ENCODE results near the gene LGALS3BP.
A peak's percentile ranks its signal among the peaks of the same experiment; 100 is the strongest.

Gene LGALS3BP

DNA sequence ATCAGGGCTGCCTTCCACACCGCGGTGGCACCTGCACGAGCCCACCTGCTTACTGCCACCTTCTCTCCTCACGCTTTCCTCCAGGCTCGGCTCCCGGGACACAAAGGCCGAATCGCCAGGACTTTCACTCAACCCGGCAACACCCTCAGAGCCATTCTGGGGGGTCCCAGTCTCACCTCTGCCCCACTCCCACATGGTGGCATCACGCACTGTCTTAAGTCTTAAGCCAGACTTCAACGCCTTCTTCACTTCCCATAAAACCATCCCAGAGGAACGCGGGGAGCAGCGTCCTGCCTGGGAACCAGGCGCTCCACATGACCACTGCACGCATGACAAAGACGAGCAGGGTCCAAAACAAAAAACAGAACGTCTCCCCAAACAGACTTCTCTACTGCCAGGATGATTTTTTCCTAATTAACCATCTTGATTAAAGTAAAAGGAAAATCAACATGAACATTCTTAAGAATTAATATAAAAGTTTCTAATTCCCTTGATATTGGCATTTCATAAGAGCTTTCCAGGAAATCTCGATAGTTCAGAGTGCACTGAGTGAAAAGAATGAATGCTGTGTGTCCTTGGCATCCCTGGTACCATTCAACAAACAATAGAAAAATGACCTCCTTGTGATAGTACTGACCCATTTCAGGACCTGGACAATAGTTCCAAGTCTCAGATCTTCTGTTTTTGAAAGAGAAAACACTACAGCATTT lies 27.2 kb upstream of the LGALS3BP start:
- no peaks in the 10 kb centered on the region for H3K9me3 Mint-ChIP-seq
- no peak overlapping the region for H3K4me3 Mint-ChIP-seq
- H3K27ac Mint-ChIP-seq = no peak overlapping the region
- H3K36me3 Mint-ChIP-seq (ENCODE audit: low read depth) = peaks cover 50% of the 10 kb centered on the region
- H3K4me1 Mint-ChIP-seq (ENCODE audit: low read depth) = peaks cover 46% of the 10 kb centered on the region
- H3K27me3 Mint-ChIP-seq = no peaks in the 10 kb centered on the region
- intact Hi-C loops (cut with micrococcal nuclease) = no loop called here

DNA sequence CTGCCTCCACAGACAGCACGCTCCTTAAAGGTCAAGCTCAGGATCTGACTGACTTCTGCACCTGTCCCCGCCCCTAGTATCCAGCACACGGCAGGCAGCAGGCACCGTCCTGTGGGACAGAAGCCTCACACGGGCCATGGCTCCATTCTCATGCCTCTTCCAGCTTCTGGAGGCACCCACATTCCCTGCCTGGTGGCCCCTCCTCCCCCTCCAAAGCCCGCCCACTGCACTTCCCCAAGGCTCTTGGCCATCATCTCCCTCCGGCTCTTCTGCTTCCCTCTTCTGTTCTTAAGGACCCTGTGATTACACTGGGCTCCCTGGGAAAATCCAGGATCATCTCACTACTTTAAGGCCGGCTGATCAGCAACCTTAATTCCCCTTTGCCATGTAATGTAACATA lies 26.3 kb upstream of the LGALS3BP start:
- H3K4me1 Mint-ChIP-seq (ENCODE audit: low read depth) = peaks cover 55% of the 10 kb centered on the region
- H3K27ac Mint-ChIP-seq = peak overlapping the region; percentile 34

DNA sequence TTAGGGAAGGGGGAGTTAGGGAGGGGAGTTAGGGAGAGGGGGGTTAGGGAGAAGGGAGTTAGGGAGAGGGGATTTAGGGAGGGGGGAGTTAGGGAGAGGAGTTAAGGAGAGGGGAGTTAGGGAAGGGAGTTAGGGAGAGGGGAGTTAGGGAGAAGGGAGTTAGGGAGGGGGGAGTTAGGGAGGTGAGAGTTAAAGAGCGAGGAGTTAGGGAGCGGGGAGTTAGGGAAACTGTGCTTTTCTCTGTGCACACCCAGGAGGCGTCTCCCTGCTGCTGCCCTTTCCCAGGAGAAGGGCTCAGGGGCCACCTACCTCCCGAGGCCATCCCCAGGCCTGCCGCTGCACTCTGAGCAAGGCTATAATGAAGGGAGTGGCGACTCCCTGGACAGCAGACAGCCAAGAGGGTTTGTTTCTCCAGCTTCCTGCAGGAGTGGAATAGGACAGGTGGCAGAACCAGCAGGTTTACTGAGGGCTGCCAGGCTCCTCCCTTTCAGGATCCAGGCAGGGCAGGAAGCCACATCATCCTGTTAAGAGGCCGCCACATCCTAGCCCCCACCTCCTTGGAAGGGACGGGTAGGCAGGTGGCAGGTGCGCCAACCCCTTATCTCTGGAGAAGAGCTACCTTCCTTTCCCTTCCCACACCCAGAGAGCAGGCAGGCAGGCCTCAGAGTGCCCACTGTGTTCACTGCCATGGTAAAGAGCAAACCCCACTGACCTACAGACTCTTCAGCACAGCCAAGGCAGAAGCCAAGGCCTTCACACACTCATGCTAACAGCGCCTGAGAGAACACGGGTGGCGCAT lies 25.5 kb upstream of the LGALS3BP start:
- Mint-ChIP-seq H3K27me3 (no peaks in the 10 kb centered on the region), H3K36me3 (ENCODE audit: low read depth) (peaks cover 67% of the 10 kb centered on the region), H3K9me3 (no peaks in the 10 kb centered on the region), H3K27ac (no peak overlapping the region), H3K4me1 (ENCODE audit: low read depth) (peaks cover 55% of the 10 kb centered on the region), H3K4me3 (no peak overlapping the region)
- intact Hi-C loops (cut with micrococcal nuclease) = no loop called here

More for the DNA sequence above, 26.3 kb upstream of the LGALS3BP start:
- no peak overlapping the region for H3K4me3 Mint-ChIP-seq
- peaks cover 59% of the 10 kb centered on the region for H3K36me3 Mint-ChIP-seq (ENCODE audit: low read depth)
- H3K9me3 Mint-ChIP-seq = no peaks in the 10 kb centered on the region
- intact Hi-C loops (cut with micrococcal nuclease) = no loop called here
- no peaks in the 10 kb centered on the region for H3K27me3 Mint-ChIP-seq

DNA sequence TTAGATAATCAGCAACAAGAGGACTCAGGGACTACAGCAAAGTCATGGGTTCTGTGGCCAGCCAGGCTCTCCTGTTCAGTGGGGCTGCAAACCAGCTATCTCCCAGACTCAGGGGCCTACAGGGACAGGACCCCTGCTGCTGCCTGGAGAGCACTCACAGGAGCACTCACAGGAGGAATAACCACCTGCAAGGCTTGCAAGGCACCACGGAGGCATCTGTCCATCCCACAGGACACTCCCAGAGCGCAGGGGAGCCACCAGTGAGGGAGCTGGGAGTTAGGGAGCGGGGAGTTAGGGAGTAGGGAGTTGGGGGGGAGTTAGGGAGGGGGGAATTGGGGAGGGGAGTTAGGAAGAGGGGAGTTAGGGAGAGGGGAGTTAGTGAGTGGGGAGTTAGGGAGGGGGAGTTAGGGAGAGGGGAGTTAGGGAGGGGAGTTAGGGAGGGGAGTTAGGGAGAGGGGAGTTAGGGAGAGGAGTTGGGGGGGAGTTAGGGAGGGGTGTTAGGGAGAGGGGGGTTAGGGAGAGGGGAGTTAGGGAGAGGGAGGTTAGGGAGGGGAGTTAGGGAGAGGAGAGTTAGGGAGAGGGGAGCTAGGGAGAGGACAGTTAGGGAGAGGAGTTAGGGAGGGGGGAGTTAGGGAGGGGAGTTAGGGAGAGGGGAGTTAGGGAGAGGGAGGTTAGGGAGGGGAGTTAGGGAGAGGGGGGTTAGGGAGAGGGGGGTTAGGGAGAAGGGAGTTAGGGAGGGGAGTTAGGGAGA lies 24.1 kb upstream of the LGALS3BP start:
- Mint-ChIP-seq H3K9me3 (no peaks in the 10 kb centered on the region), H3K4me3 (no peak overlapping the region), H3K27me3 (no peaks in the 10 kb centered on the region), H3K27ac (no peak overlapping the region), H3K36me3 (ENCODE audit: low read depth) (peaks cover 71% of the 10 kb centered on the region), H3K4me1 (ENCODE audit: low read depth) (peaks cover 53% of the 10 kb centered on the region)
- intact Hi-C loops (cut with micrococcal nuclease) = no loop called here

DNA sequence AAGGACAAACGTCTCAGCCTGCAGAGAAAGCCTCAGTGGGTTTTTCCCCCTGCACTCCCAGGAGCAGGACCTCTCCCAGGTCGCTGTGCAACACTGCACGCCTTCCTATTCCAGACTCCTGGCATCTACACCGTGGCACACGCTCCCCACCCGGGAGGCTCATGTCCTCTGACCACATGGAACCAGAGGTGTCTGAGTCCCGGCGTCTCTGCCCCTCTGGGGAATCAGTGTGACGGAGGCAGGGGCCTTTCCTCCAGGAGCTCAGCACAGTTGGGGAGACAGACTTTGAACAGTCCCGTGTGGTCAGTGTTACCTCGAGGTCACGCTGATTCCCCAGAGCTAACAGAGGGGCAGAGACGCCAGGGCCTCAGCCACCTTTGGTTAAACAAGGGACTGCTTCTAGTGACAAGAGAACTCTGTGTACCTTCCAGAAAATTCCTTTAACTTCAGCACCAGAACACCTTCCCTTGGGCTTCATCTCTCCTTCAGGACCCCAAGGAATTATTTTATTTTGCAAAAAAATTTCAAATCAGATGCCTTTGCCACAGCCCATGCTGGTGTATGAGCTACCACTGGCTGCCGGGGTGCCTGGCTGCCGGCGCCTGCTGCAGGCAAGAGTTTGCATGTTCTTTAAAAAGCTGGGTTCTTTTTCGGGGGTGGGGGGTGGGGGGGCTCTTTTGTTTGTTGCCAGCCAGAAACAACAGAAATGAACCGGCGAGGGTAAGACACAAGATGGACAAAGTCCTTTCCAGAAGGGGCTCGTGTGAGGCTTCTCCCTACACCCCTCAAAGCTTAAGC lies 23.3 kb upstream of the LGALS3BP start:
- no peaks in the 10 kb centered on the region for H3K27me3 Mint-ChIP-seq
- peaks cover 44% of the 10 kb centered on the region for H3K4me1 Mint-ChIP-seq (ENCODE audit: low read depth)
- H3K9me3 Mint-ChIP-seq = no peaks in the 10 kb centered on the region
- peaks cover 71% of the 10 kb centered on the region for H3K36me3 Mint-ChIP-seq (ENCODE audit: low read depth)
- no peak overlapping the region for H3K4me3 Mint-ChIP-seq
- no peak overlapping the region for H3K27ac Mint-ChIP-seq
- intact Hi-C loops (cut with micrococcal nuclease) = no loop called here

DNA sequence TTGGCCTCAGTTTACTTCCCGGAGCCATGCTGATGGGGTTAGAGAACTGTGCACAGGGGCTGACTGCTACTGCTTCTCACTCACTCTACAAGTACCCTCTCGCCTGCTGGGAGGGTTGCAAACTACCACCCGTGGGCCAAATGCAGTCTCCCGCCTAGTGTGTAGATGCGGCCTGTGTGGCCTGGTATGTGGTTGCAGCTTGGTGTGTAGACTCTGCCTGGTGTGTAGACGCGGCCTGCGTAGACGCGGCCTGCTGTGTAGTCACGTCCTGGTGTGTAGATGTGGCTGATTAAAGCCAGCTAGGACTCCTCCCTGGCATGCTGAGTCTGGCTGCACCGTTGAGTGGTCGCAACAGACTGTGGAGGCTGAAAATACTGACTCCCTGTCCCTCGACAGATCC lies 22.6 kb upstream of the LGALS3BP start:
- intact Hi-C loops (cut with micrococcal nuclease) = no loop called here
- Mint-ChIP-seq H3K27ac (no peak overlapping the region), H3K36me3 (ENCODE audit: low read depth) (peaks cover 72% of the 10 kb centered on the region), H3K4me1 (ENCODE audit: low read depth) (peaks cover 37% of the 10 kb centered on the region), H3K4me3 (no peak overlapping the region), H3K9me3 (no peaks in the 10 kb centered on the region), H3K27me3 (no peaks in the 10 kb centered on the region)

DNA sequence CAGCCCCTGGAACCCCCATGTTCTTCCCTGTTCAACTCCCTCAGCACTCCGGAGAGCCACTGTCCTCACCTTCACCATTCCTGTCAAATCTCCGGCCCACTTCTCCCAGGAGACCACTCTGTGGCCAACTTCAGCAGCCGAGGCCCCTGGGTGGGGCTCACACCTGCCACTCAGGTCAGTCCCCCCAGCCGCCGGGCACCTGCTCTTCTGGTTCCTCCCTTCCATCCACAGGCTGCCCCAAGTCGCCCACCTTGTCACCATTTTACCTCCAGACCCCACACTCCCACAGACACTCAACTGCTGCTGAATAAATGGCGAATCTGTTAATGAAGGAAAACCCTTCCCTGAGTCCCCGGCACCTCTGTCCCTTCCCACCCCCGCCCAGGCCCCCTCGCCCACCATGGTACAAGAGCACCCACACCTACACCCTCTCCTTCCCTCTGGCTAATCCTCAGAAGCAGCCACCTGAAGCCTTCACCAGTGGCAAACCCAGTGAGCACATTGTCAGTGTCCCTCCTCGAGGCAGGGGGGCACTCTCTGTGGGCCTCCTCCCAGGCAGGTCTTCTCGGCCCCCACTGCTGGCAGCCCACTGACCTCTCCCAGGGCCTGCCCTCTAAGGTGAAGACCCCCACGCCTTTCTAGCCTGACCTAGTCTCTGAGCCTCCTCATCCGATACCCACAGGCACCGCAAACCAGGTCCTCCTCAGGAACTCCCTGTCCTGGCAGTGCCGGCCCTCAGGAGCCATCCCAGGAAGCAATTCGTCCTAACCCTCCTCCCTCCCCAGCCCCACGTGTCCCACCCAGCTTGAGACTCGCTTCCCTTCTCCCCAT lies 21.7 kb upstream of the LGALS3BP start:
- H3K36me3 Mint-ChIP-seq (ENCODE audit: low read depth) = peaks cover 75% of the 10 kb centered on the region
- H3K27me3 Mint-ChIP-seq = no peaks in the 10 kb centered on the region
- intact Hi-C loops (cut with micrococcal nuclease) = no loop called here
- H3K9me3 Mint-ChIP-seq = no peaks in the 10 kb centered on the region
- no peak overlapping the region for H3K4me3 Mint-ChIP-seq
- peak overlapping the region; percentile 1 for H3K27ac Mint-ChIP-seq
- peaks cover 36% of the 10 kb centered on the region for H3K4me1 Mint-ChIP-seq (ENCODE audit: low read depth)

DNA sequence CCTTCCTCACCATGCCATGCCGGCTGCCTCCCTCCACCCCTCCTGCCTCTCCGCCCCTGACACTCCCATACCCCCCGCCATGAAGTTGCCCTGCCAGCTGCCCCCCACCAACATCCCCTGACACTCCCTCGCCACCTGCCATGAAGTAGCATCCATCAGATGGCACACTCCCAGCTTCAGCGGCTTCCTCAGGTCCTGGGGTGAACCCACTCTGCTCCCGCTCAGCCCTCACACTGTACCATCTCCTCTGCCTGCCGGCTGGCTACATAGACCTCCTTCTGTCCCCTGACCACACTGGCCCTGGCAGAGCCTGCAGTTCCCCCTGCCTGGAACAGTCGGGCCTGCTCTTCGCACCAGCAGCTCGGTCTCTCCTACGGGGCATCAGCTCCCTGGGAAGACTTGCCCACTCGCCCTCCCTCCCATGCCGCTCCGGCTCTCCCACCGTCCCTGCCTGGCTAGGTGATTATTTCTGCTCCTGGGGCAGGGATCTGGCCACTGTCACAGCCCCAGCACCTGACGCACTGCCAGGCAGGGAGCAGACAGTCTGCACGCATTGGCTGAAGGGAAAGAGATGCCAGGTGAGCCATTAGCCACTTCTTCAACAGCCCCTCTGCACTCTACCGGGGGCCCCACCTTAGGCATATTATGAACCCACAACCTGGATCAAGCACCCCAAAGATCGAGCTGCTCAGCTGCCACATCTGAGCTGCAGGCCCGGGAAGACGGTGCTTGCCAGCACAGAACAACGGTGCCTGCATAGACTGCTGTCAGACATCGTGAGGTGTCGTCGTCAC lies 20.9 kb upstream of the LGALS3BP start:
- Mint-ChIP-seq H3K27me3 (no peaks in the 10 kb centered on the region), H3K9me3 (no peaks in the 10 kb centered on the region), H3K36me3 (ENCODE audit: low read depth) (peaks cover 83% of the 10 kb centered on the region), H3K4me1 (ENCODE audit: low read depth) (peaks cover 28% of the 10 kb centered on the region), H3K27ac (no peak overlapping the region), H3K4me3 (no peak overlapping the region)
- intact Hi-C loops (cut with micrococcal nuclease) = no loop called here

DNA sequence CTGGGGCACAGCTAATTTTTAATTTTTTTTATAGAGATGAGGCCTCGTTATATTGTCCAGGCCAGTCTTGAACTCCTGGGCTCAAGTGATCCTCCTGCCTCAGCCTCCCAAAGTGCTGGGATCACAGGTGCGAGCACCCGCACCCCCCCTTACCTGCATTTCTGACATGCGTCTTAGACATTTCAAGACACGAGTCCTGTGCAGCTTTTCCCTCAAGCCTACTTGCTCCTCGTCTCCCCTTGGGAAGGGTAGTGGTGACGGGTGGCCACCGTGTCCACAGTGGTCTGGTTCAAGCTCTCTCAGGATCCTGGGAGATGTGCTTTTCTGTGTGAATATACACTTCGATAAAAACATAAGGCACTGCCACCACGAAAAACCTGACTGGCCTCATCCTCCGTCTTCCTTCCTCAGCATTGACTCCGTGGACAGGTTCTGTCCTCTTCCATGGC lies 20.2 kb upstream of the LGALS3BP start:
- intact Hi-C loops (cut with micrococcal nuclease) = no loop called here
- Mint-ChIP-seq H3K4me1 (ENCODE audit: low read depth) (peaks cover 22% of the 10 kb centered on the region), H3K4me3 (no peak overlapping the region), H3K36me3 (ENCODE audit: low read depth) (peaks cover 89% of the 10 kb centered on the region), H3K27me3 (no peaks in the 10 kb centered on the region), H3K9me3 (no peaks in the 10 kb centered on the region), H3K27ac (no peak overlapping the region)

DNA sequence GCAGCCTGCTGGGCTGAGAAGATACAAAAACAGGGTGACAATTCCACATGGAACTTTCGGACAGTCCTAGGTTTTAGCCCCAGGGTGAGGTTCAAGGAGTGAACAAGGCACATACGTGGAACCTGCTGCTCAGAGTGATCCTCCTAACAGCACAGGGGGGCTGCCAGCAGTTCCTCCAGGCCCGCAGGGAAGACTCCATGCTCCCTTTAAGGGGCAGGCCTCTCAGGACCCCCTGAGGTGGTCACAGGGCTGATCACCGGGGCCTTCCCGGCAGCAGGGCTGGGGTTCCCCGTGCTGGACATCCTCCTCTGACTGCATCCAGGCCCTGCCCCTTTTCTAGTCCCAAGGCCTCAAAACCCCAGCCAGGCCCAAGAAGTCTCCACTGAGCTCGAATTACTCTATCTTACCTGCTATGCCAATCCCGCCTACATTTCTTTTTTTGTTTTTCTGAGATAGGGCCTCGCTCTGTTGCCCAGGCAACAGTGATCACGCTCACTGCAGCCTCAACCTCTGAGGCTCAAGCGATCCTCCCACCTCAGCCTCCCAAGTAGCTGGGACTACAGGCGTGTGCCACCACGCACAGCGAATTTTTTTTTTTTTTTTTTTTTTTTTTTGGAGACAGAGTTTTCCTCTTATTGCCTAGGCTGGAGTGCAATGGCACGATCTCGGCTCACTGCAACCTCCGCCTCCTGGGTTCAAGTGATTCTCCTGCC lies 19.5 kb upstream of the LGALS3BP start:
- Mint-ChIP-seq H3K36me3 (ENCODE audit: low read depth) (peaks cover 97% of the 10 kb centered on the region), H3K27me3 (no peaks in the 10 kb centered on the region), H3K9me3 (no peaks in the 10 kb centered on the region), H3K27ac (no peak overlapping the region), H3K4me3 (no peak overlapping the region), H3K4me1 (ENCODE audit: low read depth) (peaks cover 22% of the 10 kb centered on the region)
- intact Hi-C loops (cut with micrococcal nuclease) = no loop called here

DNA sequence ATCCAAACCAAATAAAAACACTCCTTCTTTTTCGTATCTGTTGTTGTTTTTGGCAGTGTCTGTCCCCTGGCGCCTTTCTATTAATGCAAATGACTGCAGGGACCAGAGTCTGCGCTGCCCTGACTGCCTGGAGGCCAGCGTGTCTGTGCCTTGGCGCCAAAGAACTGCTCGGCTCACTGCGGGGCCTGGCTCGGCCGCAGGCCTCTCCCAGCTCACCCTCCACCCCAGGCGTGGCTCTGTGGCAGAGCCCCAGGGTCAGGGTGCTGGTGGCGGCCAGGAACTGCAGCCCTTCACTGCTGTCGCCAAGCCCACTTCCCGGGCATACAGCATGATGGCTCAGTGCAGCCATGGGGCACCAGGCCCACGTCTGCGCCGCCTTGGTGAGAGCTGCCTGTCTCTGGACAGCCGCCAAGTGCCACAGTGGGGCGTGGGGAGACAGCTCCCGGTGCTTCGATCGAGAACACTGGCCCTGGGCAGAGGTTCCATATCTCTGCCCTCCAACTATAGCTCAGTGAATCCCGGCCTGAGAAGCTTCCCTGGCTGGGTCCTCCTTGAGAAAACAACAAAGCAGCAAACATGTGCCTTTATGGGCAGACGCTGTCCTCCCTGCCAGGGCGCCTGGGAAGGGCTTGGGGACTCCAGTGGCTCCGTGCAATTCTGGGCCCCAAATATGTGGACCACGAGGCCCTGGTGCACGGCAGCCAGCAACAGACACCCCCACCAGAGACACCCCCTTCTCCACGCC lies 18.8 kb upstream of the LGALS3BP start:
- intact Hi-C loops (cut with micrococcal nuclease) = no loop called here
- Mint-ChIP-seq H3K27me3 (no peaks in the 10 kb centered on the region), H3K9me3 (no peaks in the 10 kb centered on the region), H3K36me3 (ENCODE audit: low read depth) (peaks cover 100% of the 10 kb centered on the region), H3K27ac (no peak overlapping the region), H3K4me3 (no peak overlapping the region), H3K4me1 (ENCODE audit: low read depth) (peaks cover 18% of the 10 kb centered on the region)

Measured in dendritic cell treated with granulocyte-macrophage colony-stimulating factor and Interleukin-4, amounts not matched to agents 40 ng/mL and 50 ng/mL, for 4 days (primary cell).